Ovary (tissue), 9 donors: ENCODE data around the gene TREH. TPM values are rescaled to one million over a fixed set of nuclear protein-coding genes. Genes with fewer than 3 reads are reported as not detected.

Source experiments
- DNase-seq, 5 donors: peaks; one replicate each; pipeline ENCODE4 v3.0.0-alpha.2; 2019 to 2020
- H3K27ac ChIP-seq, 2 donors: fragments of 200-600 bp; one replicate each; pipeline versions ENCODE4 v1.5.1 to v1.8.0; 2019 to 2022
- H3K27me3 ChIP-seq: fragments of 200-600 bp; one replicate; pipeline ENCODE4 v1.8.0; 2022
- H3K36me3 ChIP-seq: fragments of 200-600 bp; sonication (generic); one replicate; pipeline ENCODE4 v1.5.1; 2019
- H3K4me1 ChIP-seq: one replicate; pipeline ENCODE4 v1.8.1; 2013; ENCODE audit warnings: mild to moderate bottlenecking, moderate library complexity; ENCODE audit not compliant: insufficient read depth
- H3K4me3 ChIP-seq: fragments of 200-600 bp; sonication (generic); one replicate; pipeline ENCODE4 v1.5.1; 2017
- H3K9me3 ChIP-seq, 2 donors: fragments of 200-600 bp in 1 of 2; sonication (generic) in 1 of 2; one replicate each; pipeline versions ENCODE4 v1.5.1 to v1.8.1; 2013 to 2019; ENCODE audit warnings: mild to moderate bottlenecking in 1 of 2, moderate library complexity in 1 of 2
- CTCF ChIP-seq, 3 donors: fragments of 450-650 bp in 2 of 3; fragments of 200-600 bp in 1 of 3; IDR thresholded peaks; one replicate each; pipeline versions ENCODE4 v1.5.1 to v1.8.0; 2016 to 2022; ENCODE audit warnings: antibody characterized with exemption in 3 of 3, mild to moderate bottlenecking in 1 of 3
- EP300 ChIP-seq: sonication (generic); formaldehyde crosslinking; IDR thresholded peaks from one replicate; pipeline ENCODE4 v1.6.1; 2017; ENCODE audit warnings: antibody characterized with exemption
- POLR2A ChIP-seq: fragments of 450-650 bp; IDR thresholded peaks from one replicate; pipeline ENCODE4 v1.6.1; 2017; ENCODE audit warnings: antibody characterized with exemption, mild to moderate bottlenecking, moderate library complexity
- WGBS, 3 donors: extraction: QIAGEN DNeasy Blood & Tissue Kit in 1 of 3; methylation state at CpG; one replicate each; pipeline versions ENCODE4 v1.1.5 to v1.1.7; 2013 to 2017; 5-methylcytosine and 5-hydroxymethylcytosine counted together
- intact Hi-C, 4 donors: fragments of 100-400 bp; cut with DNase I; formaldehyde crosslinking; loops; one replicate each; pipeline versions ENCODE4 v1.11.0 to v1.15.1; 2022 to 2023
- polyA plus RNA-seq, 2 donors: library from polyadenylated mRNA; stranded (reverse); fragments of 200-250 nt in 1 of 2; fragments of 350-450 nt in 1 of 2; fragmentation: Illumina TruSeq in 1 of 2; extraction: RNeasy Lipid Tissue Mini Kit (QIAGEN cat#74804) in 1 of 2; gene quantifications; one replicate each; pipeline ENCODE4 v1.2.3, GENCODE V29; 2013 to 2014
- total RNA-seq, 7 donors: library from RNA; depleted of rRNA in 2 of 7; stranded (reverse); fragments of >200 nt in 2 of 7; fragmentation: NEBNext Ultra II Directional in 3 of 7; extraction: Animal tissue kit (Norgen Biotek cat#: 25700) in 3 of 7; gene quantifications; one replicate each; pipeline versions ENCODE4 v1.1.0 to v1.2.4, GENCODE V29; 2016 to 2023
- donor health status: DM: no; HTN: no; CAD: no; lungs with moderate emphysema.
- donor health status: DM: no; HTN: no; CAD: no.
- donor health status: Bipolar disorder and iron deficiency.
- donor health status: DM: yes; HTN: yes; CAD: no.
- donor health status: DM: no; HTN: no; CAD: no.
- donor health status: DM: yes; HTN: yes; CAD: no.

Gene TREH
- total and polyA plus RNA-seq, 9 donors: 0.10 to 0.48 TPM; not detected in 7

- no peaks in the 10 kb centered on the region for H3K27me3 ChIP-seq
- H3K4me1 ChIP-seq: no peaks in the 10 kb centered on the region
- no peak for DNase-seq
- TF ChIP-seq POLR2A: no peak
- TF ChIP-seq EP300: no peak
- TF ChIP-seq CTCF (IDR thresholded peaks at IDR 0.05): no peak
- no peaks in the 10 kb centered on the region for H3K36me3 ChIP-seq
- intact Hi-C loops: no loop called here
- WGBS, 3 donors: 67 to 70% (median 68%) methylated on average over 1 of the region's 1 CpG
- no peak overlapping the region for H3K4me3 ChIP-seq
- no peak overlapping the region for H3K27ac ChIP-seq
- H3K9me3 ChIP-seq: no peaks in the 10 kb centered on the region
These were observed 6.6 kb downstream of the TREH start for GRCh38 chr11:118672846-118673245.

GRCh38 chr11:118671254-118671653 lies 8.2 kb downstream of the TREH start:
- no peaks in the 10 kb centered on the region for H3K4me1 ChIP-seq
- no peaks in the 10 kb centered on the region for H3K36me3 ChIP-seq
- no peaks in the 10 kb centered on the region for H3K27me3 ChIP-seq
- H3K9me3 ChIP-seq: no peaks in the 10 kb centered on the region
- 95 to 96% (median 96%) methylated on average over 2 of the region's 2 CpGs for WGBS, 3 donors
- no peak overlapping the region for H3K27ac ChIP-seq
- DNase-seq: no peak
- no peak overlapping the region for H3K4me3 ChIP-seq
- intact Hi-C loops: no loop called here
- TF ChIP-seq EP300: no peak
- no peak for TF ChIP-seq POLR2A
- no peak for TF ChIP-seq CTCF (IDR thresholded peaks at IDR 0.05)

- H3K9me3 ChIP-seq: no peaks in the 10 kb centered on the region
- 46 to 59% (median 47%) methylated on average over 2 of the region's 2 CpGs for WGBS, 3 donors
- H3K4me3 ChIP-seq: no peak overlapping the region
- TF ChIP-seq POLR2A (no peak), CTCF (IDR thresholded peaks at IDR 0.05) (no peak), EP300 (no peak)
- no peaks in the 10 kb centered on the region for H3K27me3 ChIP-seq
- DNase-seq: no peak
- H3K36me3 ChIP-seq: no peaks in the 10 kb centered on the region
- intact Hi-C loops: no loop called here
- no peaks in the 10 kb centered on the region for H3K4me1 ChIP-seq
- no peak overlapping the region for H3K27ac ChIP-seq
These were observed 9.4 kb downstream of the TREH start for GRCh38 chr11:118670063-118670462.

- H3K9me3 ChIP-seq: no peaks in the 10 kb centered on the region
- no peaks in the 10 kb centered on the region for H3K36me3 ChIP-seq
- intact Hi-C loops: no loop called here
- no peak for DNase-seq
- H3K27me3 ChIP-seq: no peaks in the 10 kb centered on the region
- H3K4me1 ChIP-seq: no peaks in the 10 kb centered on the region
- H3K4me3 ChIP-seq: no peak overlapping the region
- 80 to 88% (median 84%) methylated on average over 5 of the region's 5 CpGs for WGBS, 3 donors
- TF ChIP-seq CTCF (IDR thresholded peaks at IDR 0.05) (no peak), POLR2A (no peak), EP300 (no peak)
- H3K27ac ChIP-seq: no peak overlapping the region
These were observed 13.1 kb downstream of the TREH start for GRCh38 chr11:118666371-118666770.
